Colonic mucosa (tissue), 4 donors: Measurements from ENCODE around the gene OPCML. TPM values are rescaled to one million over a fixed set of nuclear protein-coding genes. Genes with fewer than 3 reads are reported as not detected.

Source experiments
- DNase-seq: peaks from one replicate; pipeline ENCODE4 v3.0.0-alpha.2; 2020
- H3K27ac ChIP-seq: fragments of 200-600 bp; one replicate; pipeline ENCODE4 v1.8.0; 2021
- H3K27me3 ChIP-seq: fragments of 200-600 bp; one replicate; pipeline ENCODE4 v1.8.0; 2021
- H3K36me3 ChIP-seq: fragments of 200-600 bp; one replicate; pipeline ENCODE4 v1.8.0; 2021
- H3K4me1 ChIP-seq: fragments of 200-600 bp; one replicate; pipeline ENCODE4 v1.8.0; 2021; ENCODE audit warnings: mild to moderate bottlenecking
- H3K4me3 ChIP-seq: fragments of 200-600 bp; one replicate; pipeline ENCODE4 v1.8.0; 2021
- H3K9ac ChIP-seq, 2 donors: one replicate each; pipeline ENCODE4 v1.7.0; 2013; ENCODE audit warnings: control low read depth in 2 of 2, low read depth in 2 of 2, low read length in 2 of 2
- H3K9me3 ChIP-seq: fragments of 200-600 bp; one replicate; pipeline ENCODE4 v1.8.0; 2021
- intact Hi-C: fragments of 100-400 bp; cut with DNase I; formaldehyde crosslinking; loops from one replicate; pipeline ENCODE4 v1.14.1; 2022
- total RNA-seq, 2 donors: library from RNA; stranded (reverse); fragmentation: NEBNext Ultra II Directional in 1 of 2; extraction: Animal tissue kit (Norgen Biotek cat#: 25700) in 1 of 2; gene quantifications; one replicate each; pipeline ENCODE4 v1.2.1, GENCODE V29; 2021
- TF ChIP-seq, protein P1 (sequence below): fragments of 200-600 bp; IDR thresholded peaks from one replicate; pipeline ENCODE4 v1.8.0; 2022; ENCODE audit warnings: antibody characterized with exemption, mild to moderate bottlenecking
- donor health status: healthy.
- donor health status: DM: no; HTN: no; CAD: no.
- donor health status: DM: no; HTN: no; CAD: no.

Gene OPCML
- total RNA-seq, 2 donors from 2014 or later = 0.08 TPM; not detected in 1

DNA sequence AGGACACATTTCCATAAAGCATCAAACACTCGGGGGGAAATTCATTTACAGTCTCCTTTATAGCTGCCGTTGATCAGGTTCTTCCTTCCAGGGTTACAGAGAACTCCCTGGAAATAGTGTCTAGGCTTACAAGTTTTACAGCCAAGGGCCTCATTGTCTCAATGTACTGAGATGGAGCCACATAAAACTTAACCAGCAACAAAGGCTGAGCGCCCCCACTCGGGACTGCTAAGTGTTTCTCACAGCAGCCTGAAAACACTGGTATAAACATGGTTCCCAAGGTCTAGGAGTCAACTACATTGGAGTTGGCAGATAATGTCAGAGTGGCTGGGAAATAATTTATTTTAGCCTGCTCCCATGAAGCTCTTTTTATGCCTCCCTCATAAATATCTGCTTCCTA, 686.2 kb downstream of the OPCML start:
- Histone ChIP-seq H3K27ac (no peak overlapping the region), H3K9me3 (no peaks in the 10 kb centered on the region), H3K9ac (no peak overlapping the region), H3K27me3 (no peaks in the 10 kb centered on the region), H3K4me3 (no peak overlapping the region), H3K36me3 (no peaks in the 10 kb centered on the region), H3K4me1 (no peaks in the 10 kb centered on the region)
- intact Hi-C loops = no loop called here
- TF ChIP-seq, protein P1, sequence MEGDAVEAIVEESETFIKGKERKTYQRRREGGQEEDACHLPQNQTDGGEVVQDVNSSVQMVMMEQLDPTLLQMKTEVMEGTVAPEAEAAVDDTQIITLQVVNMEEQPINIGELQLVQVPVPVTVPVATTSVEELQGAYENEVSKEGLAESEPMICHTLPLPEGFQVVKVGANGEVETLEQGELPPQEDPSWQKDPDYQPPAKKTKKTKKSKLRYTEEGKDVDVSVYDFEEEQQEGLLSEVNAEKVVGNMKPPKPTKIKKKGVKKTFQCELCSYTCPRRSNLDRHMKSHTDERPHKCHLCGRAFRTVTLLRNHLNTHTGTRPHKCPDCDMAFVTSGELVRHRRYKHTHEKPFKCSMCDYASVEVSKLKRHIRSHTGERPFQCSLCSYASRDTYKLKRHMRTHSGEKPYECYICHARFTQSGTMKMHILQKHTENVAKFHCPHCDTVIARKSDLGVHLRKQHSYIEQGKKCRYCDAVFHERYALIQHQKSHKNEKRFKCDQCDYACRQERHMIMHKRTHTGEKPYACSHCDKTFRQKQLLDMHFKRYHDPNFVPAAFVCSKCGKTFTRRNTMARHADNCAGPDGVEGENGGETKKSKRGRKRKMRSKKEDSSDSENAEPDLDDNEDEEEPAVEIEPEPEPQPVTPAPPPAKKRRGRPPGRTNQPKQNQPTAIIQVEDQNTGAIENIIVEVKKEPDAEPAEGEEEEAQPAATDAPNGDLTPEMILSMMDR = no peak
- no peak for DNase-seq

DNA sequence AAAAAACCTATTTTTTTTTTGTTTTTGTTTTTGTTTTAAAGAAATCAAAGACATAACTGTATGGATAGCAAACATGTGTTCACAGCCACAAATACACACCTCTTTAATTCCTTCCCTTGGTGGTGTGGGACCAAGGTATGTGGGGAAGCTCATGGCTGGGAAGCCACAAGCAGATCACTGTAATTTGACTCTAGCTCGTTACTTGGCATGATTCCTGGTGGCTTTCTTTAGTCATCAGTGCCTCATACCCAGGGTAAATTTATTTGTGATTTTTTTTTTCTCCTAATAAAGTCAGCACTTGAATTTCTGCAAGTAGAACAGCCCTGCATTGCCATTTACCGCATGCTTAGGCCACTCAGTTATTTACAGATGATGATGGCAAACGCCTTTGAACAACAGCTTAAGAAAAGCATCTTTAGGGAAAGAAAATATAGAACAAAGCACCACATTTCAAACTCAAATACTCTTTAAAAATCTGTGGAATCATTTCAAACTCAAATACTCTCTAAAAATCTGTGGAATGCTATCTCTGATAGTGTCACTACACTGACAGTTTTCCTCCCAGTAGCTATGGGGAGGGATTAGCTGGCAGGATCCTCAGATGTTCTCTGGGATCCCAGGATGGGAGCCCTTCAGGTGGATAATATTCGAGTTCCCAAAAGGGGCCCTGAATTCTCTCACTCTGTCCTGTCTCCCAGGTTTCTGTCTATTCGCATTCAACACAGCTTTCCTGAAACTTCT, 687.2 kb downstream of the OPCML start:
- Histone ChIP-seq H3K4me1 (no peaks in the 10 kb centered on the region), H3K9ac (no peak overlapping the region), H3K27ac (no peak overlapping the region), H3K27me3 (no peaks in the 10 kb centered on the region), H3K9me3 (no peaks in the 10 kb centered on the region), H3K4me3 (no peak overlapping the region), H3K36me3 (no peaks in the 10 kb centered on the region)
- DNase-seq = no peak
- intact Hi-C loops = no loop called here
- TF ChIP-seq, protein P1 = no peak

GRCh38 chr11:132840660-132841059, 691.6 kb downstream of the OPCML start:
- Histone ChIP-seq H3K27ac (no peak overlapping the region), H3K9me3 (no peaks in the 10 kb centered on the region), H3K4me3 (no peak overlapping the region), H3K27me3 (no peaks in the 10 kb centered on the region), H3K36me3 (no peaks in the 10 kb centered on the region), H3K9ac (no peak overlapping the region), H3K4me1 (no peaks in the 10 kb centered on the region)
- intact Hi-C loops = no loop called here
- DNase-seq = no peak
- TF ChIP-seq, protein P1 = no peak

DNA sequence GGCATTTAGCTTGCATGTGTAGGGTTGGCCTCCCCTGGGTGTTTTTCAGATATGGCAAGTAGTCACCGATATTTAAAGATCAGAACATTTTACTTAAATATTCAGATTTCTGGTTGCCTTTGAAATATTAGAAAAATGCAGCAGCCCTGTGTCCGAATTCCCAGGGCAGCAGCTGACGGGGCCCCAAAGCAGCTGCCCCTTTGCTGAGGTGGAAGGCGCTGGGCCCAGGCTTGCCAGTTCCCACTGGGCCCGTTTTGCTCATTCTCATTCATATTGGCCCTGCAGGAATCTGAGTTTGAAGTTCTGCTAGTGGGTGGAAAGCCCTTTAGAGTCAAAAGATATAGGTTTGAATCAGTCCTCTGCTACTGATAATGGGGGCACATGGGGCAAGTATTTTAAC, 692.1 kb downstream of the OPCML start:
- Histone ChIP-seq H3K36me3 (no peaks in the 10 kb centered on the region), H3K4me1 (no peaks in the 10 kb centered on the region), H3K9ac (no peak overlapping the region), H3K27ac (no peak overlapping the region), H3K27me3 (no peaks in the 10 kb centered on the region), H3K9me3 (no peaks in the 10 kb centered on the region), H3K4me3 (no peak overlapping the region)
- TF ChIP-seq, protein P1 = no peak
- intact Hi-C loops = no loop called here
- no peak for DNase-seq

DNA sequence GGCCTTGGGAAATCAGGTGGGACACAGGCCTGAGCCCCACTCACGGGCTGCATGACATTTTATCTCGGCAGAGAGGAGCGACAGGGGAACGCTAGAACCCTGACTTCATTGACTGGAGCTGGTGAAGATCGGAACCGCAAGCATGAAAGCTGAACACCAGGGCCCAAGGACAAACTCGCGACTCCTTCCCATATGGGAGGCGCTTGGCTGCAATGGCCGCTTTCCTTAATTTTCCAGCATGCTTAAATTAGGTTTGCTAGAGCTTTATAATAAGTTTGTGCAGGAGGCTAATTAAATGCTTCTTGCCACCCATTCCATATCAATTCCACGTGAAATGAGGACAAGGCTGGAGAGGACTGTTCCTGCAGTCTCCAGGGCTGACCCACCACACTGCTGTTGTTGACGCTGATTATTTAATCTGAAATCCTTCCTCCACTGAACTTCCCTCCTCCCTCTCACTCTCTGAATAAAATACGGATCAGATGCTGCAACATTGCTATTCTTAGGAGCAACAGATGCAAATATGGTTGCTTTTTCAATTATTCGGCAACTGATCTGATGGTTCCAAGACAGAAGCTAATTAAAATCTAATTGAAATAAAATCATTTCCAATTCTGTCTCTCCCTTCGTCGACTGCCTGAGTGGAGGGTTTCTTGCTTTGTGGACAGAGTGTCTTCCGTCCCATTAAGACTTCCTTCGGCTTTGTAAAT, 692.9 kb downstream of the OPCML start:
- no peak for DNase-seq
- Histone ChIP-seq H3K9ac (no peak overlapping the region), H3K4me1 (no peaks in the 10 kb centered on the region), H3K4me3 (no peak overlapping the region), H3K27me3 (no peaks in the 10 kb centered on the region), H3K27ac (no peak overlapping the region), H3K9me3 (no peaks in the 10 kb centered on the region), H3K36me3 (no peaks in the 10 kb centered on the region)
- intact Hi-C loops = no loop called here
- TF ChIP-seq, protein P1 = no peak
